ENCODE results near the gene ZNF367. TPM values are rescaled to one million over a fixed set of nuclear protein-coding genes. Genes with fewer than 3 reads are reported as not detected.

ZNF367 gene
- total and polyA plus RNA-seq, 4 donors: 0.36 to 18.1 (median 2.0) TPM

DNA sequence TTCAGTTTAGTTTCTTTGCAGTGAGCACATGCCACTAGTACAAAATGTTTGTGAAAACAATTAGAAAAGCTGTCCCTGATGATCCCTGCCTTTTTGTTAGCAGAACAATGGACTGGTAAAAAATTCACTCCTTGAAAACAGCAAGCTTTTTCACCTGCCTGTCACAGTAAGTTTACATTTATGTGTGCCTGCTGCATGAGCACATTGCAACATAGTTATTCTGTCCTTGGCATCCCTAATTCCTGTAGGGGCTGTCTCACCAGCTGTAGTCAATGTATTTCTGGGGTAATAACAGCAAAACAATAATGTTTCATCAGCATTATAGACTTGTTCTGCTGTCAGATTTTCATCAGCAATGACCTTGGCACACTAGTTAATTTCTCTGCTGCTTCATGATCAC is 11.6 kb upstream of the ZNF367 start (continued):
- TF ChIP-seq EGR1 (IDR thresholded peaks at IDR 0.05; ENCODE audit: low read depth in 2 of 2): no peak
- no peak for TF ChIP-seq YY1 (IDR thresholded peaks at IDR 0.05)
- TF ChIP-seq RAD21 (IDR thresholded peaks at IDR 0.05): no peak
- TF ChIP-seq RXRA (IDR thresholded peaks at IDR 0.05): no peak

DNA sequence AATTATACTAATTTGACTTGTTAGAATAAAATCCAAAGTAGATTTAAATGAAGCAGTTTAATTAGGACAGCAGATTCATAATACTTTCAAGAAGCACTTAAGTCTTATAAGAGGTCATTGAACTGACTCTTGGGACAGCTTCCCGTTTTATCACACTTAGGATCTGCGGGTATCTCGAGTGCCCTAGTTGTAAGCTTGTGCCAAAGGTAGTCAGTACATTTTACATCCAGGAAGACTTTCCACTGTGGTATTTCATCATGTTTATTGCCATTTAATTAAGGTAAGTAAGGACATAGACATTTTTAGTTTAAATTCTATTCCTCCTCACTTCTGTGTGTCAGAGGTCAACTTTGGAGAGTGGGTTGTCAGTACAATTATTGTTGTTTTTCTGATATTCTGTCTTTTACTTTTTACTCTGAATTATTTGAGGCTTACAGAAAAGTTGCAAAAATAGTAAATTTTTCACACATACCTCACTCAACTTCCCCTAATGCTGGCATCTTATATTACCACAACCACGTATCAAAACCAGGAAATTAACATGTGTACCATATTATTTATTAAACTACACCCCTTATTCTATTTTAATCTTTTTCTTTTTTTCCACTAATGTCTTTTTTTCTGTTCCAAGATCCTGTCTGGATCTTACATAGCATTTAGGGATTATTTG is 7.5 kb upstream of the ZNF367 start:
- no peaks in the 10 kb centered on the region for H3K9me3 ChIP-seq (ENCODE audit: control insufficient read depth in 4 of 4, low read length in 3 of 4)
- 75% methylated on average over 4 of the region's 4 CpGs for WGBS
- TF ChIP-seq FOXA1 (IDR thresholded peaks at IDR 0.05) (no peak), HNF4G (IDR thresholded peaks at IDR 0.05) (no peak), FOXA2 (IDR thresholded peaks at IDR 0.05) (no peak), HNF4A (conservative IDR thresholded peaks at IDR 0.05) (no peak), NR2F2 (IDR thresholded peaks at IDR 0.05) (no peak), YY1 (IDR thresholded peaks at IDR 0.05) (no peak), RAD21 (IDR thresholded peaks at IDR 0.05) (no peak), GABPA (IDR thresholded peaks at IDR 0.05 in 1 of 2, conservative IDR thresholded peaks at IDR 0.05 in 1 of 2) (no peak)
- TF ChIP-seq, protein P1, sequence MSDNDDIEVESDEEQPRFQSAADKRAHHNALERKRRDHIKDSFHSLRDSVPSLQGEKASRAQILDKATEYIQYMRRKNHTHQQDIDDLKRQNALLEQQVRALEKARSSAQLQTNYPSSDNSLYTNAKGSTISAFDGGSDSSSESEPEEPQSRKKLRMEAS (IDR thresholded peaks at IDR 0.05): no peak
- TF ChIP-seq, protein P2, sequence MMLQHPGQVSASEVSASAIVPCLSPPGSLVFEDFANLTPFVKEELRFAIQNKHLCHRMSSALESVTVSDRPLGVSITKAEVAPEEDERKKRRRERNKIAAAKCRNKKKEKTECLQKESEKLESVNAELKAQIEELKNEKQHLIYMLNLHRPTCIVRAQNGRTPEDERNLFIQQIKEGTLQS (IDR thresholded peaks at IDR 0.05): no peak
- TF ChIP-seq, protein P3, sequence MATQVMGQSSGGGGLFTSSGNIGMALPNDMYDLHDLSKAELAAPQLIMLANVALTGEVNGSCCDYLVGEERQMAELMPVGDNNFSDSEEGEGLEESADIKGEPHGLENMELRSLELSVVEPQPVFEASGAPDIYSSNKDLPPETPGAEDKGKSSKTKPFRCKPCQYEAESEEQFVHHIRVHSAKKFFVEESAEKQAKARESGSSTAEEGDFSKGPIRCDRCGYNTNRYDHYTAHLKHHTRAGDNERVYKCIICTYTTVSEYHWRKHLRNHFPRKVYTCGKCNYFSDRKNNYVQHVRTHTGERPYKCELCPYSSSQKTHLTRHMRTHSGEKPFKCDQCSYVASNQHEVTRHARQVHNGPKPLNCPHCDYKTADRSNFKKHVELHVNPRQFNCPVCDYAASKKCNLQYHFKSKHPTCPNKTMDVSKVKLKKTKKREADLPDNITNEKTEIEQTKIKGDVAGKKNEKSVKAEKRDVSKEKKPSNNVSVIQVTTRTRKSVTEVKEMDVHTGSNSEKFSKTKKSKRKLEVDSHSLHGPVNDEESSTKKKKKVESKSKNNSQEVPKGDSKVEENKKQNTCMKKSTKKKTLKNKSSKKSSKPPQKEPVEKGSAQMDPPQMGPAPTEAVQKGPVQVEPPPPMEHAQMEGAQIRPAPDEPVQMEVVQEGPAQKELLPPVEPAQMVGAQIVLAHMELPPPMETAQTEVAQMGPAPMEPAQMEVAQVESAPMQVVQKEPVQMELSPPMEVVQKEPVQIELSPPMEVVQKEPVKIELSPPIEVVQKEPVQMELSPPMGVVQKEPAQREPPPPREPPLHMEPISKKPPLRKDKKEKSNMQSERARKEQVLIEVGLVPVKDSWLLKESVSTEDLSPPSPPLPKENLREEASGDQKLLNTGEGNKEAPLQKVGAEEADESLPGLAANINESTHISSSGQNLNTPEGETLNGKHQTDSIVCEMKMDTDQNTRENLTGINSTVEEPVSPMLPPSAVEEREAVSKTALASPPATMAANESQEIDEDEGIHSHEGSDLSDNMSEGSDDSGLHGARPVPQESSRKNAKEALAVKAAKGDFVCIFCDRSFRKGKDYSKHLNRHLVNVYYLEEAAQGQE (IDR thresholded peaks at IDR 0.05): no peak
- TF ChIP-seq, protein P4, sequence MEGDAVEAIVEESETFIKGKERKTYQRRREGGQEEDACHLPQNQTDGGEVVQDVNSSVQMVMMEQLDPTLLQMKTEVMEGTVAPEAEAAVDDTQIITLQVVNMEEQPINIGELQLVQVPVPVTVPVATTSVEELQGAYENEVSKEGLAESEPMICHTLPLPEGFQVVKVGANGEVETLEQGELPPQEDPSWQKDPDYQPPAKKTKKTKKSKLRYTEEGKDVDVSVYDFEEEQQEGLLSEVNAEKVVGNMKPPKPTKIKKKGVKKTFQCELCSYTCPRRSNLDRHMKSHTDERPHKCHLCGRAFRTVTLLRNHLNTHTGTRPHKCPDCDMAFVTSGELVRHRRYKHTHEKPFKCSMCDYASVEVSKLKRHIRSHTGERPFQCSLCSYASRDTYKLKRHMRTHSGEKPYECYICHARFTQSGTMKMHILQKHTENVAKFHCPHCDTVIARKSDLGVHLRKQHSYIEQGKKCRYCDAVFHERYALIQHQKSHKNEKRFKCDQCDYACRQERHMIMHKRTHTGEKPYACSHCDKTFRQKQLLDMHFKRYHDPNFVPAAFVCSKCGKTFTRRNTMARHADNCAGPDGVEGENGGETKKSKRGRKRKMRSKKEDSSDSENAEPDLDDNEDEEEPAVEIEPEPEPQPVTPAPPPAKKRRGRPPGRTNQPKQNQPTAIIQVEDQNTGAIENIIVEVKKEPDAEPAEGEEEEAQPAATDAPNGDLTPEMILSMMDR (IDR thresholded peaks at IDR 0.05; ENCODE audit: low read depth, low read length, missing input control): no peak
- H3K36me3 ChIP-seq (ENCODE audit: control insufficient read depth in 4 of 4, insufficient read depth in 3 of 4, low read depth in 1 of 4, low read length in 3 of 4): no peaks in the 10 kb centered on the region
- no peak for DNase-seq (ENCODE audit: low spot score)
- H3K4me1 ChIP-seq (ENCODE audit: control insufficient read depth in 4 of 4, insufficient read depth in 4 of 4, low read length in 3 of 4): peaks cover 4 to 6% (median 6%) of the 10 kb centered on the region in 4 donors
- H3K27ac ChIP-seq (ENCODE audit: low read depth in 1 of 2, low read length in 2 of 2): no peak overlapping the region
- H3K4me3 ChIP-seq (ENCODE audit: low read depth in 1 of 3, low read length in 3 of 3): no peak overlapping the region
- H3K9ac ChIP-seq (ENCODE audit: low read depth in 1 of 2, low read length in 2 of 2): no peak overlapping the region
- no peaks in the 10 kb centered on the region for H3K27me3 ChIP-seq (ENCODE audit: control insufficient read depth in 4 of 4, insufficient read depth in 4 of 4, low read length in 3 of 4)

DNA sequence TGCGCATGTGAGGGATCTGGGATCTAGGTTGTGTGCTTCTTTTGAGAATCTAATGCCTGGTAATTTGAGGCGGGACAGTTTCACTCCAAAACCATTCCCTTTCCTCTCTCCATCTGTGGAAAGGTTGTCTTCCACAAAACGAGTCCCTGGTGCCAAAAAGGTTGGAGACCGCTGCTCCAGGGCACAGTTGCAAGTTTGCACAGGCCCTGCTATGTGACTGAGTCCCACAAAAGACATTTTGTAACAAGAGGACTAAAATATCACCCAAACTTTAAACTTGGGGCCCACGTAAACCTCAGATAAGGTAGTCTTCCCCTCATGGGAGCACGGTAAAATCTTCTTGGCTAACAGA is 5.8 kb upstream of the ZNF367 start:
- TF ChIP-seq EGR1 (IDR thresholded peaks at IDR 0.05; ENCODE audit: low read depth in 2 of 2): no peak
- no peak for TF ChIP-seq SP1 (IDR thresholded peaks at IDR 0.05)
- no peak for TF ChIP-seq GABPA (IDR thresholded peaks at IDR 0.05 in 1 of 2, conservative IDR thresholded peaks at IDR 0.05 in 1 of 2)
- no peak for TF ChIP-seq FOXA1 (IDR thresholded peaks at IDR 0.05)
- TF ChIP-seq RXRA (IDR thresholded peaks at IDR 0.05): no peak
- H3K27ac ChIP-seq (ENCODE audit: low read depth in 1 of 2, low read length in 2 of 2): no peak overlapping the region
- DNase-seq (ENCODE audit: low spot score): no peak
- no peaks in the 10 kb centered on the region for H3K27me3 ChIP-seq (ENCODE audit: control insufficient read depth in 4 of 4, insufficient read depth in 4 of 4, low read length in 3 of 4)
- H3K4me3 ChIP-seq (ENCODE audit: low read depth in 1 of 3, low read length in 3 of 3): no peak overlapping the region
- no peaks in the 10 kb centered on the region for H3K36me3 ChIP-seq (ENCODE audit: control insufficient read depth in 4 of 4, insufficient read depth in 3 of 4, low read depth in 1 of 4, low read length in 3 of 4)
- H3K4me1 ChIP-seq (ENCODE audit: control insufficient read depth in 4 of 4, insufficient read depth in 4 of 4, low read length in 3 of 4): peaks cover 4 to 20% (median 18%) of the 10 kb centered on the region in 4 donors
- H3K9ac ChIP-seq (ENCODE audit: low read depth in 1 of 2, low read length in 2 of 2): no peak overlapping the region
- no peaks in the 10 kb centered on the region for H3K9me3 ChIP-seq (ENCODE audit: control insufficient read depth in 4 of 4, low read length in 3 of 4)
- WGBS: 89% methylated on average over 6 of the region's 6 CpGs
